PC-3 (cell line): ENCODE measurements around the gene DPAGT1. TPM values are rescaled to one million over a fixed set of nuclear protein-coding genes. Genes with fewer than 3 reads are reported as not detected.

Experiments
- ATAC-seq: fragments of 200-7000 bp; cut with Tn5 transposase; 2 replicates; pipeline ENCODE4 v1.9.1; 2020; ENCODE audit warnings: mild to moderate bottlenecking, moderate library complexity
- BruUV-seq: library from RNA; stranded (reverse); fragments of 400-500 nt; replicated peaks from 2 replicates; lab custom pipeline; 2021; lab: Mats Ljungman, UMichigan
- CTCF ChIA-PET: fragments of 300-600 bp; sonication (Branson Sonifier 250); formaldehyde crosslinking; loops from one replicate; lab custom pipeline; 2022; ENCODE audit warnings: antibody characterized with exemption; lab: Charles Lee
- POLR2A ChIA-PET: fragments of 300-600 bp; sonication (Branson Sonifier 250); formaldehyde crosslinking; loops from one replicate; lab custom pipeline; 2022; ENCODE audit warnings: antibody characterized with exemption; ENCODE audit not compliant: unreplicated experiment; lab: Charles Lee
- DNase-seq: peaks from one replicate; pipeline ENCODE4 v3.0.0-alpha.2; 2015
- H2AFZ ChIP-seq: fragments of 300-600 bp; sonication (generic); 2 replicates; pipeline ENCODE4 v1.6.0; 2016; ENCODE audit warnings: antibody characterized with exemption, low read length
- H3F3A ChIP-seq: fragments of 300-600 bp; sonication (generic); one replicate; pipeline ENCODE4 v1.6.0; 2017; ENCODE audit warnings: antibody characterized with exemption, low read length, control low read depth, mild to moderate bottlenecking; ENCODE audit not compliant: unreplicated experiment
- H3K27ac ChIP-seq: fragments of 300-600 bp; sonication (generic); 2 replicates; pipeline ENCODE4 v1.5.1; 2016; ENCODE audit warnings: mild to moderate bottlenecking, low read length
- H3K27me3 ChIP-seq: fragments of 300-600 bp; sonication (generic); 2 replicates; pipeline ENCODE4 v1.6.1; 2016; ENCODE audit warnings: low read length, mixed read lengths
- H3K36me3 ChIP-seq: fragments of 300-600 bp; sonication (generic); 2 replicates; pipeline ENCODE4 v1.6.1; 2016; ENCODE audit warnings: low read depth, mixed run types, low read length, mixed read lengths
- H3K4me1 ChIP-seq: fragments of 300-600 bp; sonication (generic); 2 replicates; pipeline ENCODE4 v1.5.1; 2016; ENCODE audit warnings: low read length; ENCODE audit not compliant: insufficient read depth
- H3K4me2 ChIP-seq: fragments of 300-600 bp; sonication (generic); 2 replicates; pipeline ENCODE4 v1.6.0; 2016; ENCODE audit warnings: low read length
- H3K4me3 ChIP-seq: fragments of 300-600 bp; sonication (generic); 2 replicates; pipeline ENCODE4 v1.5.1; 2016; ENCODE audit warnings: mild to moderate bottlenecking, low read length, mixed read lengths
- H3K79me2 ChIP-seq: fragments of 300-600 bp; sonication (generic); 2 replicates; pipeline ENCODE4 v1.6.1; 2017; ENCODE audit warnings: low read length, mixed read lengths
- H3K9ac ChIP-seq: fragments of 300-600 bp; sonication (generic); 2 replicates; pipeline ENCODE4 v1.6.0; 2016; ENCODE audit warnings: mild to moderate bottlenecking, low read length
- H3K9me2 ChIP-seq: fragments of 300-600 bp; sonication (generic); replicated peaks from 2 replicates; pipeline ENCODE4 v1.6.1; 2016; ENCODE audit warnings: mixed run types, low read length, mixed read lengths
- H3K9me3 ChIP-seq: fragments of 300-600 bp; sonication (generic); 2 replicates; pipeline ENCODE4 v1.6.1; 2016; ENCODE audit warnings: low read length, mixed read lengths
- H4K20me1 ChIP-seq: fragments of 300-600 bp; sonication (generic); 2 replicates; pipeline ENCODE4 v1.6.1; 2016; ENCODE audit warnings: low read length, mixed read lengths
- EZH2 ChIP-seq: fragments of 300-600 bp; sonication (generic); IDR thresholded peaks from one replicate; pipeline ENCODE4 v1.6.1; 2017; ENCODE audit warnings: antibody characterized with exemption, mild to moderate bottlenecking, low read length; ENCODE audit not compliant: unreplicated experiment
- EZH2phosphoT487 ChIP-seq: fragments of 300-600 bp; sonication (generic); IDR thresholded peaks from 2 replicates; pipeline ENCODE4 v1.6.1; 2018; ENCODE audit warnings: mild to moderate bottlenecking, antibody characterized with exemption, low read length, borderline replicate concordance
- intact Hi-C: fragments of 100-400 bp; cut with micrococcal nuclease; formaldehyde crosslinking; loops from 2 replicates; pipeline ENCODE4 v1.9.0; 2023
- total RNA-seq: library from RNA; depleted of rRNA; stranded (reverse); fragments of >200 nt; gene quantifications from 2 replicates; pipeline ENCODE4 v1.2.3, GENCODE V29; 2014
- TF ChIP-seq, protein P1 (sequence below): fragments of 300-600 bp; sonication (generic); conservative IDR thresholded peaks from 2 replicates; pipeline ENCODE4 v1.5.1; 2017; ENCODE audit warnings: antibody characterized with exemption, low read depth, mild to moderate bottlenecking, low read length

Gene DPAGT1
- total RNA-seq, 1 experiment from 2014 or later: 68.0 TPM

DNA sequence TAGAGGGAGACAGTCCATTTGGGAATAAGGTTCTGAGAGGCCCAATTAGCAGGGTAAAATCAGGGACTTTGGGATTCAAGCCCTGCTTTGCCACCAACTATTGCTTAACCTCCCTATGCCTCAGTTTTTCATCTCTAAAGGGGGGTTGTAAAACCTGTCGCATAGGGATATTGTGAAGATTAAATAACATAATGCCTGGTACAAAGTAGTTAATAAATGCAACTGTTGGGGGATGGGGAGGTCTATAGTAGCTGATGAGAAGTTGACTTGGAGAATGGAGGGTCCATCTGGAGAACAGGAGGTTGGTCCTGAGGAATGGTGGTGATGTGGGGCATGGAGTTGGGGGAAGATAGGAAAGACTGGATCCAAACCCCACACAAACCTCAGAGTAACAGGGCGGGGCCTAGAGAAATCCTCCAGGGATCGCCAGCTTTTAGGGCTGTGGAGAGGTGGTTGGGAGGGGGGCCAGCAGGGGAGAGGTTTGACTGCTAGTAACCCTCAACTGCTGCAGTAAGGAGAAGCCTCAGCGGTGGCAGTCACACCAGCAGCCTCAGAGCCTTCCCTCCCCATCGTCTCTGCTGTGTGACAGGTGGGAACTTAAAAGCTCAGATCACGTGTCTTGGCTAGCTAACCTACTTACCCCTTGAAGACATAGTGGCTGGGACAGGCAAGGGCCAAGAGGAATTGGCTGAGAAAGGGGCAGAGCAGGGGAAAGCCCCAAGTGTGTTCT lies 46.1 kb upstream of the DPAGT1 start:
- Histone ChIP-seq H2AFZ (no peak overlapping the region), H4K20me1 (no peaks in the 10 kb centered on the region), H3K4me1 (0 out of 2 replicates have a peak, but pooled peaks cover 3% of the 10 kb centered on the region), H3K27me3 (no peaks in the 10 kb centered on the region), H3K4me3 (no peak overlapping the region), H3K9me3 (no peaks in the 10 kb centered on the region), H3K36me3 (no peaks in the 10 kb centered on the region), H3K9me2 (no peaks in the 10 kb centered on the region), H3K9ac (no peak overlapping the region), H3K27ac (no peak overlapping the region), H3K79me2 (no peaks in the 10 kb centered on the region), H3K4me2 (no peak overlapping the region), H3F3A (no peaks in the 10 kb centered on the region)
- TF ChIP-seq, protein P1, sequence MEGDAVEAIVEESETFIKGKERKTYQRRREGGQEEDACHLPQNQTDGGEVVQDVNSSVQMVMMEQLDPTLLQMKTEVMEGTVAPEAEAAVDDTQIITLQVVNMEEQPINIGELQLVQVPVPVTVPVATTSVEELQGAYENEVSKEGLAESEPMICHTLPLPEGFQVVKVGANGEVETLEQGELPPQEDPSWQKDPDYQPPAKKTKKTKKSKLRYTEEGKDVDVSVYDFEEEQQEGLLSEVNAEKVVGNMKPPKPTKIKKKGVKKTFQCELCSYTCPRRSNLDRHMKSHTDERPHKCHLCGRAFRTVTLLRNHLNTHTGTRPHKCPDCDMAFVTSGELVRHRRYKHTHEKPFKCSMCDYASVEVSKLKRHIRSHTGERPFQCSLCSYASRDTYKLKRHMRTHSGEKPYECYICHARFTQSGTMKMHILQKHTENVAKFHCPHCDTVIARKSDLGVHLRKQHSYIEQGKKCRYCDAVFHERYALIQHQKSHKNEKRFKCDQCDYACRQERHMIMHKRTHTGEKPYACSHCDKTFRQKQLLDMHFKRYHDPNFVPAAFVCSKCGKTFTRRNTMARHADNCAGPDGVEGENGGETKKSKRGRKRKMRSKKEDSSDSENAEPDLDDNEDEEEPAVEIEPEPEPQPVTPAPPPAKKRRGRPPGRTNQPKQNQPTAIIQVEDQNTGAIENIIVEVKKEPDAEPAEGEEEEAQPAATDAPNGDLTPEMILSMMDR: no peak
- TF ChIP-seq EZH2 (no peak), EZH2phosphoT487 (no peak)
- POLR2A ChIA-PET: no interaction called here
- CTCF ChIA-PET: no interaction called here
- intact Hi-C loops: loop anchor here (10.0 kb wide), 1 partner anchor 147 kb away; no protein-coding TSS in a partner anchor
- no peak for DNase-seq
- BruUV-seq: no TSS peak
- ATAC-seq: no peak

DNA sequence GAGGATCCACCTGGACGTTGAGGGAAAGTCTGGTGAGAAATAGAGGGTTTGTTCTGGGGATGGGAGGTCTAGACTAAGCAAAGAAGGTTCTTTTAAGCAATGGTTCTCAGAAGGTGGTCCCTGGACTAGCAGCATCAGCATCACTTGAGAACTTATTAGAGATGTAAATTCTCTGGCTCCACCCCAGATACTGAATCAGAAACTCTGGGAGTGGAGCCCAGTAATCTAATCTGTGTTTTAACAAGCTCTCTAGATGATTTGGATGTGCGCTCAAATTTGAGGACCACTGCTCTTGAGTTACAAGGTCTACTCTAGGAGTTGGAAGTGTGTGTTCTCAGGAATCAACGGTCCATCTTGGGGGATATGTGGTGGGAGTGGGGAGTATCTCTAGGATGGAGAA lies 43.9 kb upstream of the DPAGT1 start:
- Histone ChIP-seq H3K9me2 (no peaks in the 10 kb centered on the region), H4K20me1 (no peaks in the 10 kb centered on the region), H2AFZ (no peak overlapping the region), H3K27ac (no peak overlapping the region), H3K4me1 (0 out of 2 replicates have a peak, but pooled peaks cover 3% of the 10 kb centered on the region), H3K36me3 (no peaks in the 10 kb centered on the region), H3K9me3 (no peaks in the 10 kb centered on the region), H3K79me2 (no peaks in the 10 kb centered on the region), H3K4me2 (no peak overlapping the region), H3F3A (no peaks in the 10 kb centered on the region), H3K9ac (no peak overlapping the region), H3K27me3 (no peaks in the 10 kb centered on the region), H3K4me3 (no peak overlapping the region)
- TF ChIP-seq, protein P1: no peak
- TF ChIP-seq EZH2phosphoT487: no peak
- no peak for TF ChIP-seq EZH2
- DNase-seq (no peak), ATAC-seq (no peak)
- ChIA-PET CTCF (no interaction called here), POLR2A (interaction anchor here (0.6 to 0.7 kb wide), 2 partner anchors 24 to 216 kb away, joined by 3 to 4 read pairs; no protein-coding TSS in a partner anchor)
- intact Hi-C loops: loop anchor here (1.0 to 10.0 kb wide), 2 partner anchors 52 to 149 kb away; no protein-coding TSS in a partner anchor
- no TSS peak for BruUV-seq
